ENCODE data around the gene CAPZB.

CAPZB gene

GRCh38 chr1:19381261-19381660 is 104.1 kb downstream of the CAPZB start:
- DNase-seq = no peak

GRCh38 chr1:19377812-19378718 is 107.3 kb downstream of the CAPZB start:
- DNase-seq = no peak

- no peak for DNase-seq
Observed at GRCh38 chr1:19376428-19377372, 108.6 kb downstream of the CAPZB start.

GRCh38 chr1:19375631-19376400 is 109.5 kb downstream of the CAPZB start:
- no peak for DNase-seq

- no peak for DNase-seq
Observed at GRCh38 chr1:19374926-19375325, 110.4 kb downstream of the CAPZB start.

GRCh38 chr1:19374083-19374801 is 111.1 kb downstream of the CAPZB start:
- DNase-seq = no peak

GRCh38 chr1:19373211-19374082 is 111.9 kb downstream of the CAPZB start:
- no peak for DNase-seq

GRCh38 chr1:19372602-19373001 is 112.7 kb downstream of the CAPZB start:
- no peak for DNase-seq

- DNase-seq = no peak
Observed at GRCh38 chr1:19372136-19372514, 113.2 kb downstream of the CAPZB start.

GRCh38 chr1:19371226-19372135 is 113.9 kb downstream of the CAPZB start:
- no peak for DNase-seq

- no peak for DNase-seq
Observed at GRCh38 chr1:19370453-19371170, 114.7 kb downstream of the CAPZB start.

GRCh38 chr1:19369396-19370090 is 115.8 kb downstream of the CAPZB start:
- DNase-seq = no peak

GRCh38 chr1:19368964-19369363 is 116.4 kb downstream of the CAPZB start:
- DNase-seq = no peak

- no peak for DNase-seq
Observed at GRCh38 chr1:19368050-19368449, 117.3 kb downstream of the CAPZB start.

- no peak for DNase-seq
Observed at GRCh38 chr1:19367584-19368041, 117.7 kb downstream of the CAPZB start.

- DNase-seq = no peak
Observed at GRCh38 chr1:19366599-19367536, 118.5 kb downstream of the CAPZB start.

GRCh38 chr1:19365721-19366120 is 119.6 kb downstream of the CAPZB start:
- DNase-seq = no peak
